Ectodermal cell (in vitro differentiated cells): Measurements from ENCODE around the gene ACAA1.

Experiments
- H3K27ac ChIP-seq: 2 replicates; pipeline ENCODE4 v1.7.0; 2013; ENCODE audit warnings: mild to moderate bottlenecking, low read depth, low read length; ENCODE audit not compliant: insufficient read depth, poor library complexity, severe bottlenecking
- H3K27me3 ChIP-seq: 2 replicates; pipeline ENCODE4 v1.7.0; 2013; ENCODE audit warnings: mild to moderate bottlenecking, low read length; ENCODE audit not compliant: insufficient read depth, control insufficient read depth, poor library complexity, severe bottlenecking
- H3K36me3 ChIP-seq: one replicate; pipeline ENCODE4 v1.7.0; 2013; ENCODE audit warnings: low read length; ENCODE audit not compliant: control insufficient read depth, insufficient read depth
- H3K4me1 ChIP-seq: one replicate; pipeline ENCODE4 v1.7.0; 2013; ENCODE audit warnings: low read length; ENCODE audit not compliant: control insufficient read depth, insufficient read depth
- H3K4me3 ChIP-seq: 2 replicates; pipeline ENCODE4 v1.7.0; 2013; ENCODE audit warnings: low read depth, low read length, control low read depth; ENCODE audit not compliant: insufficient read depth
- H3K9me3 ChIP-seq: 2 replicates; pipeline ENCODE4 v1.7.0; 2013; ENCODE audit warnings: mild to moderate bottlenecking, low read length, moderate library complexity; ENCODE audit not compliant: control insufficient read depth
- WGBS, 2 experiments: methylation state at CpG; one replicate each; pipeline ENCODE4 v1.1.7; 2013; ENCODE audit warnings: missing lambda C conversion rate in 2 of 2; 5-methylcytosine and 5-hydroxymethylcytosine counted together

The ACAA1 gene

DNA sequence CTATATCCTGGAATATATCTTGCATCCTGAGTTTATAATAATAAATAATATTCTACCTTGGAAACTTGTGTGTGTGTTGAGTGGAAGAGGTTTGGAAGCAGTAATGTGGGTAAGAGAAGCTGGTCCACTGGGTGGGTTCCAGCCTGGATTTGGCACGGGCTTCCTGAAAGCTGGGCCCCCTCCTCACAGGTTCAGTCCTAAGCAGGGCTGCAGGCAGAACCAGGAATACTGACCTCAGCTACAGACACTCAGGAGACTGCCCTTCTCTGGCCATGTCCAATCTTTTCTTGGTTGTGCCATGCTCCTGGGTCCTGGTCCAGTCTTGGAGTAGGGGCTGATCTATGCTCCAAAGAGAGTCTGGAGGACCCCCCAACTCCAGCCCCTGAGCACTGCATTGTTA lies 6.0 kb upstream of the ACAA1 start:
- H3K4me1 ChIP-seq: peaks cover 9% of the 10 kb centered on the region
- 81 to 88% methylated on average over 1 of the region's 1 CpG for WGBS, 2 experiments

DNA sequence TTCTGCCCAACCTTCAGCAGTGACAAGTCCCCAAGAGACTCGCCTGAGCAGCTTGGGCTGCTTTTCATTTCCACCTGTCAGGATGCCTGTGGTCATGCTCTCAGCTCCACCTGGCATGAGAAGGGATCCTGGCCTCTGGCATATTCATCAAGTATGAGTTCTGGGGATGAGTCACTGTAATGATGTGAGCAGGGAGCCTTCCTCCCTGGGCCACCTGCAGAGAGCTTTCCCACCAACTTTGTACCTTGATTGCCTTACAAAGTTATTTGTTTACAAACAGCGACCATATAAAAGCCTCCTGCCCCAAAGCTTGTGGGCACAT lies 5.0 kb upstream of the ACAA1 start:
- Histone ChIP-seq H3K9me3 (no peaks in the 10 kb centered on the region), H3K27ac (no peak overlapping the region), H3K4me1 (peaks cover 11% of the 10 kb centered on the region), H3K36me3 (no peaks in the 10 kb centered on the region), H3K4me3 (no peak overlapping the region), H3K27me3 (peaks cover 12% of the 10 kb centered on the region)
- 91 to 92% methylated on average over 2 of the region's 2 CpGs for WGBS, 2 experiments

More for the DNA sequence above, 6.0 kb upstream of the ACAA1 start:
- H3K36me3 ChIP-seq: no peaks in the 10 kb centered on the region
- no peak overlapping the region for H3K27ac ChIP-seq
- no peak overlapping the region for H3K4me3 ChIP-seq
- H3K9me3 ChIP-seq: no peaks in the 10 kb centered on the region
- H3K27me3 ChIP-seq: peaks cover 12% of the 10 kb centered on the region

DNA sequence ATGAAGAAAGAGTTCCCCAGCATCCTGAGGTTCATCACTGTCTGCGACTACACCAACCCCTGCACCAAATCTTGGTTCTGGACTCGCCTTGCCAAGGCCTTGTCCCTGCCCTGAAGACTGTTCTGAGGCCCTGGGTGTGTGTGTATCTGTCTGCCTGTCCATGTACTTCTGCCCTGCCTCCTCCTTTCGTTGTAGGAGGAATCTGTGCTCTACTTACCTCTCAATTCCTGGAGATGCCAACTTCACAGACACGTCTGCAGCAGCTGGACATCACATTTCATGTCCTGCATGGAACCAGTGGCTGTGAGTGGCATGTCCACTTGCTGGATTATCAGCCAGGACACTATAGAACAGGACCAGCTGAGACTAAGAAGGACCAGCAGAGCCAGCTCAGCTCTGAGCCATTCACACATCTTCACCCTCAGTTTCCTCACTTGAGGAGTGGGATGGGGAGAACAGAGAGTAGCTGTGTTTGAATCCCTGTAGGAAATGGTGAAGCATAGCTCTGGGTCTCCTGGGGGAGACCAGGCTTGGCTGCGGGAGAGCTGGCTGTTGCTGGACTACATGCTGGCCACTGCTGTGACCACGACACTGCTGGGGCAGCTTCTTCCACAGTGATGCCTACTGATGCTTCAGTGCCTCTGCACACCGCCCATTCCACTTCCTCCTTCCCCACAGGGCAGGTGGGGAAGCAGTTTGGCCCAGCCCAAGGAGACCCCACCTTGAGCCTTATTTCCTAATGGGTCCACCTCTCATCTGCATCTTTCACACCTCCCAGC lies 4.4 kb upstream of the ACAA1 start:
- WGBS, 2 experiments: 90 to 93% methylated on average over 7 of the region's 7 CpGs
- H3K27me3 ChIP-seq: peaks cover 12% of the 10 kb centered on the region
- H3K4me3 ChIP-seq: no peak overlapping the region
- H3K9me3 ChIP-seq: no peaks in the 10 kb centered on the region
- H3K27ac ChIP-seq: no peak overlapping the region
- no peaks in the 10 kb centered on the region for H3K36me3 ChIP-seq
- H3K4me1 ChIP-seq: peaks cover 11% of the 10 kb centered on the region

DNA sequence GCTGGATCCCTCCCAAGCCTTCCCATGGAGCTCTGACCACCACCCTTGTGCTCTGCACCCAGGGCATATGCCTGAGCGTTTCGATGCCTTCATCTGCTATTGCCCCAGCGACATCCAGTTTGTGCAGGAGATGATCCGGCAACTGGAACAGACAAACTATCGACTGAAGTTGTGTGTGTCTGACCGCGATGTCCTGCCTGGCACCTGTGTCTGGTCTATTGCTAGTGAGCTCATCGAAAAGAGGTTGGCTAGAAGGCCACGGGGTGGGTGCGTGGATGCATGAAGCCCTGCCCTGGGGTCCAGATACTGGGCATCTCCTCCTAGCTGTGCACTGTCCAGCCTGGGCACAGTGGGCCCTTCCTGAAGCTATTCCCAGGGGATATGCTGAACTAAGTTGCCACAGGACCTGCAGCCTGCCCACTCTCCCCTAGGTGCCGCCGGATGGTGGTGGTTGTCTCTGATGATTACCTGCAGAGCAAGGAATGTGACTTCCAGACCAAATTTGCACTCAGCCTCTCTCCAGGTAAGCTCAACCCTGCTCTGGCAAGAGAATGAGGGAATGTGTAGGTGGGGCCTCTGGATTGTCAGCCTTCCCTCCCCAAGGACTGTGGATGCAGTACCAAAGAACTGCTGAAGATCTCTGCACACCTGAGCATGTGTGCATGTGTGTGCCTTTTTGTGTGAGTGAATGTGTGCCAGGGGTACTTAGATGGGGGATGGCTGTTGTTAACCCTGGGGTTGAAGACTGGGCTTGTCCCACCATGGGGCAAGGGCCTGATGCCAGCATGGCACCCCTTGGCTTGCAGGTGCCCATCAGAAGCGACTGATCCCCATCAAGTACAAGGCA lies 3.6 kb upstream of the ACAA1 start:
- Histone ChIP-seq H3K36me3 (no peaks in the 10 kb centered on the region), H3K27me3 (peaks cover 12% of the 10 kb centered on the region), H3K27ac (no peak overlapping the region), H3K4me3 (no peak overlapping the region), H3K9me3 (no peaks in the 10 kb centered on the region), H3K4me1 (peaks cover 11% of the 10 kb centered on the region)
- 96 to 97% methylated on average over 13 of the region's 13 CpGs for WGBS, 2 experiments

DNA sequence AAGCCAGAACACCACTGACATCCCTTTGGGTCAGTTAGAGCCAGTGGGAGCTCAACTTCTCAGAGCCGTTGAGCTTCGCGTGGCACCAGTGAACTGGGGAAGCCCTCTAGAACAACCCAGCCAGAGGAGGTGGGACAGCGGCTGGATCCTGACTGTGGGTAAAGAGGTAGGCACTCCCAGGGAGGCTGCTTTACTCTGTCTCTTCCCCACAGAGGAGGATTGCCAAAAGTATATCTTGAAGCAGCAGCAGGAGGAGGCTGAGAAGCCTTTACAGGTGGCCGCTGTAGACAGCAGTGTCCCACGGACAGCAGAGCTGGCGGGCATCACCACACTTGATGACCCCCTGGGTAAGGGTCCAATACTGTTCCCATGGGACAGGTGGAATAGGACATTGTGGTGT lies 2.7 kb upstream of the ACAA1 start:
- peak overlapping the region; percentile 78 for H3K4me3 ChIP-seq
- 94% methylated on average over 7 of the region's 7 CpGs for WGBS, 2 experiments

DNA sequence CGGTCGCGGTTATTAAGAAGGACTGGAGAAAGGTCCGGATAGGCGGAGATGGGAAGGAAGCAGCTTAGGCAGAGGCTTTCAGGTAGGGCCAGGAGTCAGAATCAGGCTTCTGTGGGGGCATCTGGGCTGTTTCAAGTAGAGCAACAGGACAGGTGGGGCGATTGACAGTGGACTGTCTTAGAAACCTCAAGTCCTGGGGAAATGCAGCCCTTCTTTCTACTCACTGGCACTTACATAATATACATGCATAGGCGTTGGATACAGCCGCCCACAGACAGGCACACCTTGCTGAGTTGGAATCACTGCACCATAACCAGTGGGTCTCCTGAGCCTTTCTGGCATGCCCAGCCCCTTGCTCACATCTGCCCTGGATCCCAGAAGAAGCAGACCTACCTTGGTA lies 2.3 kb upstream of the ACAA1 start:
- Histone ChIP-seq H3K4me1 (peaks cover 11% of the 10 kb centered on the region), H3K27me3 (peaks cover 12% of the 10 kb centered on the region), H3K4me3 (peak overlapping the region; percentile 78), H3K36me3 (no peaks in the 10 kb centered on the region), H3K9me3 (no peaks in the 10 kb centered on the region), H3K27ac (no peak overlapping the region)
- 28 to 30% methylated on average over 8 of the region's 8 CpGs for WGBS, 2 experiments

More for the DNA sequence above, 2.7 kb upstream of the ACAA1 start:
- Histone ChIP-seq H3K27me3 (peaks cover 12% of the 10 kb centered on the region), H3K27ac (no peak overlapping the region), H3K9me3 (no peaks in the 10 kb centered on the region), H3K36me3 (no peaks in the 10 kb centered on the region), H3K4me1 (peaks cover 11% of the 10 kb centered on the region)

DNA sequence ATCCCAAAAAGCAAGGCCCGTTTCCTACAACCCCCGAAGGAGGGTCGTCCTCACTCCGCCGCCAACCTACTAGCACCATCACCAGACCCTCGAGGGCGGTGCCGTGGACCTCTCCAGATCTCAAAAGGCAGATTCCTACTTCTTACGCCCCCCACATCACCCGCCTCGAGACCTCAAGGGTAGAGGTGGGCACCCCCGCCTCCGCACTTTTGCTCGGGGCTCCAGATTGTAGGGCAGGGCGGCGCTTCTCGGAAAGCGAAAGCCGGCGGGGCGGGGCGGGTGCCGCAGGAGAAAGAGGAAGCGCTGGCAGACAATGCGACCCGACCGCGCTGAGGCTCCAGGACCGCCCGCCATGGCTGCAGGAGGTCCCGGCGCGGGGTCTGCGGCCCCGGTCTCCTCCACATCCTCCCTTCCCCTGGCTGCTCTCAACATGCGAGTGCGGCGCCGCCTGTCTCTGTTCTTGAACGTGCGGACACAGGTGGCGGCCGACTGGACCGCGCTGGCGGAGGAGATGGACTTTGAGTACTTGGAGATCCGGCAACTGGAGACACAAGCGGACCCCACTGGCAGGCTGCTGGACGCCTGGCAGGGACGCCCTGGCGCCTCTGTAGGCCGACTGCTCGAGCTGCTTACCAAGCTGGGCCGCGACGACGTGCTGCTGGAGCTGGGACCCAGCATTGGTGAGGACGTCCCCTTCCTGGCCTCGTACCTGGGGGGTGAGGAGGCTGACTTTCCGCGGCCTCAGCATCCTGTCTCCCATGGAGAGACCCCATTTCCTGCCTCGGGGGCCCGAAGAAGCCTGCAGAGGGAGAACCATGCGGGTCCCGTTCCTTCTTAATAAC lies 1.6 kb upstream of the ACAA1 start, which contains the start of gene MYD88:
Gene MYD88, plus strand, starts transcription at position 313 of the 842 bp plus-strand sequence. Its CDS starts 40 bp downstream, at position 353.
- peaks cover 11% of the 10 kb centered on the region for H3K4me1 ChIP-seq
- H3K27ac ChIP-seq: peak within 1 kb of the TSS; percentile 75
- 2% methylated on average over 65 of the region's 65 CpGs for WGBS, 2 experiments

DNA sequence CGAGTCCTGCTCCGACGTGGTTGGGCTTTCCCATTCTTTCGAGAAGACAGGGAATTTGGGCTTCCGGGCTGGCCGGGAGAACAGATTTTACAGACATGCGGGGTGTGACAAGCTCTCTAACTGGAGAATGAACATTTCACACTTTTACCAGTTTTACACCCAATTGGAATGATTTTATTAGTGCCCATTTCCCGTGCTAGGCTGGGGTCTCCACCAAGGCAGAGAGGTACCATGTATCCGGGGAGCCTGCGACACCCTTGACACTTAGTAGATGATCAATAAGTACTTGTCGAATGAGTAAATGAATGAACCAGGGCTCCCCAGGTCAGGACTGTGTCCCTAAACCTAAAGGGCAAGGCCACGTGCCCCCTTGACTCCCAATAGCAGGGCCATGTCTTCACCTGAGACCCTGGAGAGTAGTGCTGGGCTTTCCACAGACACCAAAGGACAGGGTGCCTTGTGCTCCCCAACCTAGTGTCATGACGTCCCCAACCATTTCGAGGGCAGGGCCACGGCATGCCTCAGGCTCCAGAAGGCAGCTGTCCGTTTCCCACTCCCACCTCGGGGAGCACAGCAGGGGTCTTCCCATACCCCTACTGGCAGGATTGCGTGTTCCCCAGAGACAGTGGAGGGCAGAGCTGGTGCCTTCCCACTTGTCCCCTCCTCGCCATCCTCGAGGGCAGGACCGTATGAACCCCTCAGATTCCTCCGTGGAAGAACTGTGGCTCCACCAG lies 855 bp upstream of the ACAA1 start:
- peaks cover 12% of the 10 kb centered on the region for H3K27me3 ChIP-seq
- no peaks in the 10 kb centered on the region for H3K36me3 ChIP-seq
- 19 to 20% methylated on average over 22 of the region's 22 CpGs for WGBS, 2 experiments
- H3K4me3 ChIP-seq: peak overlapping the region; percentile 78
- peaks cover 11% of the 10 kb centered on the region for H3K4me1 ChIP-seq
- H3K9me3 ChIP-seq: no peaks in the 10 kb centered on the region
- peak overlapping the region; percentile 75 for H3K27ac ChIP-seq

More for the DNA sequence above, 1.6 kb upstream of the ACAA1 start, which contains the start of gene MYD88:
- Histone ChIP-seq H3K27me3 (peaks cover 12% of the 10 kb centered on the region), H3K9me3 (no peaks in the 10 kb centered on the region), H3K4me3 (peak within 1 kb of the TSS; percentile 78), H3K36me3 (no peaks in the 10 kb centered on the region)

DNA sequence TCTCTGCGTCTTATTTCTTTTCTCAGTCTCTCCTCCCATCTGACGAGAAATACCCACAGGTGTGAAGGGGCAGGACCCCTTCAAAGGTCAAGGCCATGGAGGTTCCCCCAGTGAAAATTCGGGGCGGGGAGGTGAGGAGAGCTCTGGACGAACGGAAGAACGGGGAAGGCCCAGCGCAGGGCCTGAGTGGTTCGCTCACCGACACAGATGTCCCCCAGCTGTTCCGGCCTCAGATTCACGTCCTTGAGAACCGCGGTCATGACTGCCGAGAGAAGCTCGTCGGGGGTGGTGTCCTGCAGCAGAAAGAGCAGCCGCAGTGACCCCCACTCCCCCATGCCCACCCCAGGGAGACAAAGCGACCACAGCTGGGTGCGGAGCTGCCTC lies 542 bp downstream of the ACAA1 start:
- Histone ChIP-seq H3K27me3 (peaks cover 12% of the 10 kb centered on the region), H3K9me3 (no peaks in the 10 kb centered on the region), H3K27ac (no peak overlapping the region), H3K4me1 (peaks cover 11% of the 10 kb centered on the region), H3K36me3 (peaks cover under 1% of the 10 kb centered on the region), H3K4me3 (peak overlapping the region; percentile 78)
- WGBS, 2 experiments: 1% methylated on average over 20 of the region's 20 CpGs
